DND-41 (cell line): ENCODE results near the gene KRTAP5-6.
"Not testable (repeated sequence)": the region's sequence is repeated elsewhere in the genome, so short reads cannot be mapped to it uniquely, and the experiment has no call there.

ENCODE experiments used
- CTCF ChIP-seq: IDR thresholded peaks from 2 replicates; pipeline ENCODE4 v1.5.1; 2012; ENCODE audit warnings: borderline replicate concordance, low read length, moderate library complexity, mild to moderate bottlenecking; ENCODE audit not compliant: poor library complexity, severe bottlenecking; ENCODE audit errors: extremely low read depth
- EZH2 ChIP-seq: IDR thresholded peaks from 3 replicates; pipeline ENCODE4 v1.6.1; 2012; ENCODE audit warnings: borderline replicate concordance, low read depth, mild to moderate bottlenecking, moderate library complexity, low read length, inconsistent platforms; ENCODE audit not compliant: severe bottlenecking

- TF ChIP-seq CTCF, EZH2: not testable (repeated sequence)
These were observed 26.5 kb upstream of the KRTAP5-6 start for GRCh38 chr11:1670457-1670856.
